ENCODE measurements around the gene RAB25. TPM values are rescaled to one million over a fixed set of nuclear protein-coding genes. Genes with fewer than 3 reads are reported as not detected.

RAB25 gene
- not detected in 5 replicates for total RNA-seq (2022; extraction: Qiagen RNA extraction; ENCODE audit: low read depth)

DNA sequence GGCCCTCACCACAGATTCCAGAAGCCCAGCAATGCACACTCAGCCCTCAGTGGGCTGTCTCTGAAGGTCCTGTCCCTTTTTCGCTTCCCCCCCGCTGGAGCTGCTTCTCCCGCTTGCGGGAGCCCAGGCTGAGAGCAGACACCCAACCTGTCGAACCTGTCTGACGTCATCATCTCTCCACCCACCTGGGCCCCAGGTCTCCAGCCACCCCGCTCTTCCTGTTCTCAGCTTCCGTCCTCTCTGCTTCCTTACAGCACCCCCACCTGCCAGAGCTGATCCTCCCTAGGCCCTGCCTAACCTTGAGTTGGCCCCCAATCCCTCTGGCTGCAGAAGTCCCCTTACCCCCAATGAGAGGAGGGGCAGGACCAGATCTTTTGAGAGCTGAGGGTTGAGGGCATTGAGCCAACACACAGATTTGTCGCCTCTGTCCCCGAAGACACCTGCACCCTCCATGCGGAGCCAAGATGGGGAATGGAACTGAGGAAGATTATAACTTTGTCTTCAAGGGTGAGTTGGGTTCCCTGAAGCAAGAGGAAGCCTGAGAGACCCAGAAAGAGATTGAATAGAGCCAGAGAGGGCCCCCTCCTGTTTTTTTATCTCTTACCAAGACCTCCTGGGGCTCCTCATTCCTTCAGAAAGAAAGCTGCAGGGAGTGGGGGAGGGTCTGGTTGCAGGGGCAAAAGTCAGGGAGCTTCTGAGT is at the start of gene RAB25:
RAB25 (plus strand) TSS at position 224 of the 700 bp plus-strand sequence; CDS start at position 465, 241 bp downstream.

DNA sequence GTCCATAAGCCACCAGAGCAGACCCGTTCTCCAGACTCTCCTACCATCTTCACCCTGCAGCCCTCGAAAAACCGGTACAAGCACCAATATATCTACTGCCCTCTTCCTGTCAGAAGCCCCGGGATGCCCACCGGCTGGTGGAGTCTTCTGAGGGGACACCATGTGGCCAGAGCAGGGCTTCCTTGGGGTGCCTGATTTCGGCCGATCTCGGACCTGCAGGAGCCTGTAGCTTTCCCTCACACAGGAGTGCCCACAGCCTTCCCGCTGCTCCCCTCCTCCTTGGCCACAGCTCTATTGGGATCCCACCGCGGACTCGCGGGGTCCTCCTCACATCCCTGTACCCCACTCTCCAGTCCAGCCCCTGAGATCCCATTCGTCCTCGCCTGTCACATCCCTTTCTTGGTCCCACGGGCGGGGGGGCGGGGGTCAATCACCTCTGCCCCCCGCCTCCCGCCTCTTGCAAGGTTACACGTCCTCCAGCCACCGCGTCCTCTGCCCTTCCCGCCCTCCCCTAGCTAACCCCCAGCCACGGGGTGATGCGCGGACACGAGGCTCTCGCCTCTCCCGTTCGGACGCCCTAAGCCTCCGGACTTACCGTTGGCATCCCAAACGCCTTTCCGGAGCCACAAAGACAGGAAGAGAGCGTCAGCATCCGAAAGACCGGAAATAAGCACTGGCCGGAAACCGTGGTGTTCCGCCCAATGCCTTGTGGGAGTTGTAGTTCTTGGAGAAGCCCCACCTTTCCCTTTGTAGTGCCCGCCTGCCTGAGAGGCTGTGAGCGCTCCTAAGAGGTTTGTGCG is 40.5 kb upstream of the RAB25 start, which contains the start of gene SSR2:
SSR2 (minus strand) TSS at position 659 of the 800 bp plus-strand sequence. CDS start 784 bp downstream, outside the sequence.

DNA sequence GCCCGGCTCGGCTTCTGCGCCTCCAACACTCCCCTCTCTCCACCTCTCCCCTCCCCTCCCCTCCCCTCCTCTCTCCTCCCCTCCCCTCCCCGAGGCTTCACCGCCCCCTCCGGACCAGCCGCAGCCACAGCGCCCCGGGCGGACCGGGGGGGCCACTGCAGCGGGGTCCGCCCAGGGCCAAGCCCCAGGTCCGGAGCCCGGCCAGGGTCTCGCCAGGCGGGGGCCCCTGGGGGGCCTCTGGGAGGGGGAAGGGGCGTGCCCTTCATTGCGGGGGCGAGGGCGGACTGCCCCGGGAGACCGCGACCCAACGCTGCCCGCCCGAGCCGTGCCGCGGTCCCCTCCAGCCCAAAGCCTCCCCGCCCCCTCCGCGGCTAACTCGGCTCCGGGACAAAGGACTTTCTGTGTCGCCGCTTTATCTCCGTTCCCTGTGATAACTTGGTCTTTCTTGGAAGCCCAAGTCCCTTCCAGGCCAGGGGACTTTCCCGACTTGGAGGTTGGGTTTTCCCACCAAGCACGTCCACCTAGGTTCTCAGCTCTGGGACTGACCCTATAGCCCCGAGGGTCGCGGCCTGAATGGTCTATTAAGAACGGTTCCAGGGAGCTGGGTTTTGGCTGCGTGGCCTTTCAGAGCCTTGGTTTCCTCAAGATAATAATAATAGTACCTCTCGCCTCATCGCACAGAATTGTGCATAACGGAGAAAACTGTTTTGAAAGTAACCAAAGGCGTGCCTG is 7.0 kb upstream of the RAB25 start, which contains the start of gene UBQLN4:
UBQLN4 (minus strand) TSS at position 31 of the 732 bp plus-strand sequence. CDS start 97 bp downstream, outside the sequence.

DNA sequence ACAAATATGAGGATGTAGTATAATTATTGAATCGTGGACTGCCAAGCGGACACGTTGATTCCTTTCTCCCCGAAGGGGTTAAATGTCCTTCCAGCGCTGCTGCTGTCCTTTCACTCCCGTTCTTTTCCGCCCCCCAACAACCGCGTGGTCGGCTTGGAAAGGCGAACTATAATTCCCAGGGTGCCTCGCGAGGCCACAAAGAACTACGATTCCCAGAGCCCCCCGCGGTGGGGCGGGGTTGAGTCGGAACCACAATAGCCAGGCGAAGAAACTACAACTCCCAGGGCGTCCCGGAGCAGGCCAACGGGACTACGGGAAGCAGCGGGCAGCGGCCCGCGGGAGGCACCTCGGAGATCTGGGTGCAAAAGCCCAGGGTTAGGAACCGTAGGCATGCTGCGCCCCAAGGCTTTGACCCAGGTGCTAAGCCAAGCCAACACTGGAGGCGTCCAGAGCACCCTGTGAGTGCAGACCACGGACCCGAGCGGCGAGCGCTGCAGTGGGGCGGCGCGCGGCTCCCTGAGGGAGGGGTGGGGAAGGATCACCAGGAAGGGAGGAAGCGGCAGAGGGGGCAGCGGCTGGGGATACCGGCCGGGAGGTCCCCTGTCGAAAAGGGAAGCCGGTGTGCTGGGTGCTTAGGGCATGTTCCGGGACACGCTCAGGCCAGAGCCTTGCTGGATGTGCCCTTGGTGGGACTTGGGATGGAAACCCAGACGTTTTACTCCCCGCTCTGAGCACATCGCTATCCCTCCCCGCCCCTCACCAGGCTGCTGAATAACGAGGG is 6.3 kb upstream of the RAB25 start, which contains the start of gene LAMTOR2:
LAMTOR2 (plus strand) TSS at position 283 of the 781 bp plus-strand sequence; CDS start at position 391, 108 bp downstream.

DNA sequence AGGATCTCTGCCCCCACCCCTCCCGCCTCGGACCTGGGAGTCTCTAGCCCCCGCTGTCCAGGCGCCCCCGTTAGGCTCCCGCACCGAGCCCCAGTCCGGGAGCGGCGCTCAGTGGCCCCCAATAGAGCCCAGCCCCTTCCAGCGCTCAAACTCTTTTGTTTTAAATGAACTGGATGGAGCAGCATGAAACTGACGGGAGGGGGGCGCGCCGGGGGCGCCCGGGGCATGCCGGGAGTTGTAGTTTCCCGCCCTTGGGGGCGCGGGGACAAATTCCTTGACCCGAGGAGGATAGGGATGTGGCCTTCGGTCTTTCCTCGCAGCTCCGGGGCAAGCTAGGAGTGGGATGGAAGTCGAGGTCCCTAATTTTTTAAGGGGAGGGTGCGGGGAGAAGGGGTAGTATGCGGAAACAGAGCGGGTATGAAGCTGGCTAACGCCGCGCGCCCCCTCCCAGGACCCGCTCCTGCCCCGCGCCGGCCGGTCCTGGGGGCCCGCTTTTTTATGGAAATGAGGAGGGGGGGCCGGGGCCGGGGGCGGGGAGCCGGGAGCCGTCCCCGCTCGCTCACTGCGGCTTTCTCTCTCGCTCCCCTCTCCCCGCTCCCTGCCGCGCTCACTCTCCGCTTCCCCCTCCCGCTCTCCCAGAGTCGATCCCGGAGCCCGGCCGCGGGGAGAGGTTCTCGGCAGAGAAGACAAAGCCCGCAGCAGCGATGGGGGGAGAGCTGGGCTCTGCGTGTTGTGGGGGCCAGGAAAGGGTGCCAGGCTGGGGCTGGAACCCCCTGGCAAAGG is 21.5 kb downstream of the RAB25 start, which contains the start of gene MEX3A:
MEX3A (minus strand) TSS at position 157 of the 783 bp plus-strand sequence. CDS start 467 bp downstream, outside the sequence.

DNA sequence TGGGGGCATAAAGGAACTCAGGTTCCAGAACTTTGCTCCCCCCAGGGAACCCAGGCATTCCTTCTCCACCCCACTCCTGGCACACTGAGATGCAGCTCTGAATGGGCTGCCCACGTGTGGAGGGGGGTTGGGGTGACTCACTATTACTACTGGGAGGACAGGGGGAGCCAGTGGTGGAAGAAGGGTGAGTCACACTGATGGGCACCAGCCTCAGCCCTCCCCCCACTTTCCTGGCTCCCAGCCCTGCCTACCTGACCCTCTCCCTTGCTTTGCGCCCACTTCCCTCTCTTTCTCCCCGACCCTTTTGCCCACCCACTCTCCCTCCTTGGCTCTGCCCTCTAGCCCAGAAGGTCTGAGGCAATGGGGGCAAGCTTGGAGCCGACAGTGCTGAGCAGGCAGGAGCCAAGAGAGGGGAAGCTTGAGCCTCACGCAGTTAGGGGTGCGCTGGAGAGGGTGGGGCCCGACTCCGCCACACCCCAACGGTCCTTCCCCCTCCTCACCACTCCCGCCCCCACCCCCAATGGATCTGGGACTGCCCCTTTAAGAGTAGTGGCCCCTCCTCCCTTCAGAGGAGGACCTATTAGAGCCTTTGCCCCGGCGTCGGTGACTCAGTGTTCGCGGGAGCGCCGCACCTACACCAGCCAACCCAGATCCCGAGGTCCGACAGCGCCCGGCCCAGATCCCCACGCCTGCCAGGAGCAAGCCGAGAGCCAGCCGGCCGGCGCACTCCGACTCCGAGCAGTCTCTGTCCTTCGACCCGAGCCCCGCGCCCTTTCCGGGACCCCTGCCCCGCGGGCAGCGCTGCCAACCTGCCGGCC is 53.4 kb downstream of the RAB25 start, which contains the start of gene LMNA:
LMNA (plus strand) TSS at position 611 of the 818 bp plus-strand sequence. CDS start 208 bp downstream, outside the sequence.

Other genes with a start within 250 kb of the RAB25 start
- 13.1 to 16.6 TPM (median 14.8 TPM) in 5 replicates for gene GON4L, start 203.9 kb upstream of the RAB25 start, total RNA-seq (2022; extraction: Qiagen RNA extraction; ENCODE audit: low read depth)
- 1.0 to 1.3 TPM (median 1.1 TPM) in 5 replicates for gene SYT11, start 201.6 kb upstream of the RAB25 start, total RNA-seq (2022; extraction: Qiagen RNA extraction; ENCODE audit: low read depth)
- gene RIT1, start 149.8 kb upstream of the RAB25 start, total RNA-seq (2022; extraction: Qiagen RNA extraction; ENCODE audit: low read depth) = 21.5 to 24.8 TPM (median 22.5 TPM) in 5 replicates
- 20.1 to 26.0 TPM (median 23.3 TPM) in 5 replicates for gene KHDC4, start 126.7 kb upstream of the RAB25 start, total RNA-seq (2022; extraction: Qiagen RNA extraction; ENCODE audit: low read depth)
- gene RXFP4, start 119.5 kb upstream of the RAB25 start, total RNA-seq (2022; extraction: Qiagen RNA extraction; ENCODE audit: low read depth) = not detected in 5 replicates
- 37.0 to 47.9 TPM (median 45.4 TPM) in 5 replicates for gene ARHGEF2, start 82.6 kb upstream of the RAB25 start, total RNA-seq (2022; extraction: Qiagen RNA extraction; ENCODE audit: low read depth)
- 260 to 269 TPM (median 265 TPM) in 5 replicates for gene SSR2, start 40.2 kb upstream of the RAB25 start, total RNA-seq (2022; extraction: Qiagen RNA extraction; ENCODE audit: low read depth)
- 32.7 to 44.1 TPM (median 39.4 TPM) in 5 replicates for gene UBQLN4, start 7.4 kb upstream of the RAB25 start, total RNA-seq (2022; extraction: Qiagen RNA extraction; ENCODE audit: low read depth)
- 155 to 166 TPM (median 160 TPM) in 5 replicates for gene LAMTOR2, start 6.4 kb upstream of the RAB25 start, total RNA-seq (2022; extraction: Qiagen RNA extraction; ENCODE audit: low read depth)
- 0.98 to 2.3 TPM (median 1.8 TPM) in 5 replicates for gene MEX3A, start 21.3 kb downstream of the RAB25 start, total RNA-seq (2022; extraction: Qiagen RNA extraction; ENCODE audit: low read depth)
- gene LMNA, start 53.6 kb downstream of the RAB25 start, total RNA-seq (2022; extraction: Qiagen RNA extraction; ENCODE audit: low read depth) = 635 to 777 TPM (median 765 TPM) in 5 replicates
- 0.33 to 0.47 TPM (median 0.41 TPM) in 5 replicates for gene SEMA4A, start 92.4 kb downstream of the RAB25 start, total RNA-seq (2022; extraction: Qiagen RNA extraction; ENCODE audit: low read depth)
- gene SLC25A44, start 132.9 kb downstream of the RAB25 start, total RNA-seq (2022; extraction: Qiagen RNA extraction; ENCODE audit: low read depth) = 26.0 to 29.3 TPM (median 27.2 TPM) in 5 replicates
- 55.2 to 64.4 TPM (median 59.5 TPM) in 5 replicates for gene PMF1, start 151.8 kb downstream of the RAB25 start, total RNA-seq (2022; extraction: Qiagen RNA extraction; ENCODE audit: low read depth)
- gene BGLAP, start 181.0 kb downstream of the RAB25 start, total RNA-seq (2022; extraction: Qiagen RNA extraction; ENCODE audit: low read depth) = 0.23 to 1.0 TPM (median 0.61 TPM) in 4 of 5 replicates, not detected in the other
- gene PAQR6, start 186.9 kb downstream of the RAB25 start, total RNA-seq (2022; extraction: Qiagen RNA extraction; ENCODE audit: low read depth) = 2.4 to 5.5 TPM (median 3.3 TPM) in 5 replicates
- 40.9 to 46.9 TPM (median 43.9 TPM) in 5 replicates for gene SMG5, start 221.7 kb downstream of the RAB25 start, total RNA-seq (2022; extraction: Qiagen RNA extraction; ENCODE audit: low read depth)
- gene TMEM79, start 223.2 kb downstream of the RAB25 start, total RNA-seq (2022; extraction: Qiagen RNA extraction; ENCODE audit: low read depth) = 6.0 to 7.9 TPM (median 7.5 TPM) in 5 replicates
- 33.0 to 47.2 TPM (median 42.7 TPM) in 5 replicates for gene GLMP, start 234.5 kb downstream of the RAB25 start, total RNA-seq (2022; extraction: Qiagen RNA extraction; ENCODE audit: low read depth)
- gene VHLL, start 238.1 kb downstream of the RAB25 start, total RNA-seq (2022; extraction: Qiagen RNA extraction; ENCODE audit: low read depth) = not detected in 5 replicates